Fibroblast of skin of left biceps (primary cell): ENCODE data around the gene CD44.

Experiments used
- DNase-seq, 2 experiments: peaks; one replicate each; pipeline ENCODE4 v3.0.0-alpha.2; 2013; ENCODE audit warnings: low read depth in 2 of 2

The CD44 gene

GRCh38 chr11:35261197-35261596 lies 122.2 kb downstream of the CD44 start:
- no peak for DNase-seq

GRCh38 chr11:35262056-35262455 lies 123.1 kb downstream of the CD44 start:
- DNase-seq: no peak

- no peak for DNase-seq
These were observed 123.8 kb downstream of the CD44 start for GRCh38 chr11:35262735-35263134.

GRCh38 chr11:35265755-35266454 lies 126.9 kb downstream of the CD44 start:
- no peak for DNase-seq

GRCh38 chr11:35267504-35267903 lies 128.5 kb downstream of the CD44 start:
- DNase-seq: peak; percentile 78 to 84

GRCh38 chr11:35270342-35270741 lies 131.4 kb downstream of the CD44 start:
- DNase-seq: no peak

GRCh38 chr11:35271031-35271430 lies 132.1 kb downstream of the CD44 start:
- DNase-seq: no peak

- DNase-seq: no peak
These were observed 133.5 kb downstream of the CD44 start for GRCh38 chr11:35272391-35272902.

GRCh38 chr11:35274909-35275785 lies 136.2 kb downstream of the CD44 start:
- no peak for DNase-seq

GRCh38 chr11:35275786-35276170 lies 136.8 kb downstream of the CD44 start:
- DNase-seq: no peak

GRCh38 chr11:35276396-35277145 lies 137.6 kb downstream of the CD44 start:
- DNase-seq: no peak

- no peak for DNase-seq
These were observed 138.9 kb downstream of the CD44 start for GRCh38 chr11:35277827-35278226.

GRCh38 chr11:35280727-35281126 lies 141.8 kb downstream of the CD44 start:
- no peak for DNase-seq

- DNase-seq: no peak
These were observed 142.3 kb downstream of the CD44 start for GRCh38 chr11:35281169-35281688.
